ENCODE results near the gene CBLIF. TPM values are rescaled to one million over a fixed set of nuclear protein-coding genes. Genes with fewer than 3 reads are reported as not detected.

CBLIF gene
- polyA plus RNA-seq, 1 donor (not counting 4 experiments of a cell fraction or from before 2014, with no cell fraction given) = not detected

- Histone ChIP-seq H3K27me3 (ENCODE audit: control insufficient read depth, extremely low read depth, insufficient read depth, low read length) (no peaks in the 10 kb centered on the region), H3K9ac (ENCODE audit: control insufficient read depth, extremely low read depth, insufficient read depth, low read length) (no peak overlapping the region), H3K27ac (ENCODE audit: control insufficient read depth, insufficient read depth, low read length) (no peak overlapping the region), H3K9me3 (ENCODE audit: control insufficient read depth, low read depth, low read length) (no peaks in the 10 kb centered on the region), H3K36me3 (ENCODE audit: control insufficient read depth in 2 of 2, extremely low read depth in 1 of 2, insufficient read depth in 2 of 2, low read length in 2 of 2) (no peaks in the 10 kb centered on the region), H3K79me2 (ENCODE audit: control insufficient read depth, insufficient read depth, low read length) (no peaks in the 10 kb centered on the region), H3K4me1 (ENCODE audit: control insufficient read depth, extremely low read depth, insufficient read depth, low read length) (no peaks in the 10 kb centered on the region), H3K4me3 (ENCODE audit: control insufficient read depth in 2 of 3, extremely low read depth in 1 of 3, insufficient read depth in 2 of 3, low read depth in 1 of 3, low read length in 3 of 3) (no peak overlapping the region), H4K20me1 (ENCODE audit: control insufficient read depth, extremely low read depth, insufficient read depth, low read length) (no peaks in the 10 kb centered on the region), H2AFZ (ENCODE audit: control insufficient read depth, low read length) (no peak overlapping the region), H3K9me1 (ENCODE audit: control insufficient read depth, extremely low read depth, insufficient read depth, low read length) (no peaks in the 10 kb centered on the region), H3K4me2 (ENCODE audit: control insufficient read depth, extremely low read depth, insufficient read depth, low read depth, low read length) (no peak overlapping the region)
- DNase-seq (ENCODE audit: low read depth, low spot score) (no peak), FAIRE-seq (no peak)
- dilution Hi-C loops (cut with MboI; ENCODE audit: extremely low pct_ligation_motif_present, low sequenced_read_pairs) = no loop called here
- TF ChIP-seq EZH2 (IDR thresholded peaks at IDR 0.05; ENCODE audit: low read length) (no peak), CTCF (optimal IDR thresholded peaks at IDR 0.05 in 1 of 3, IDR thresholded peaks at IDR 0.05 in 1 of 3, conservative IDR thresholded peaks at IDR 0.05 in 1 of 3; ENCODE audit: extremely low read depth in 1 of 3, insufficient read depth in 2 of 3, low read length in 3 of 3) (no peak)
These were observed 30.7 kb upstream of the CBLIF start for GRCh38 chr11:59875856-59876519.

GRCh38 chr11:59872076-59872475 lies 26.8 kb upstream of the CBLIF start:
- no peaks in the 10 kb centered on the region for H3K4me1 ChIP-seq (ENCODE audit: control insufficient read depth, extremely low read depth, insufficient read depth, low read length)
- no peaks in the 10 kb centered on the region for H3K79me2 ChIP-seq (ENCODE audit: control insufficient read depth, insufficient read depth, low read length)
- H3K36me3 ChIP-seq (ENCODE audit: control insufficient read depth in 2 of 2, extremely low read depth in 1 of 2, insufficient read depth in 2 of 2, low read length in 2 of 2) = no peaks in the 10 kb centered on the region
- FAIRE-seq (no peak), DNase-seq (ENCODE audit: low read depth, low spot score) (no peak)
- no peaks in the 10 kb centered on the region for H3K9me3 ChIP-seq (ENCODE audit: control insufficient read depth, low read depth, low read length)
- no peak overlapping the region for H3K27ac ChIP-seq (ENCODE audit: control insufficient read depth, insufficient read depth, low read length)
- no peak overlapping the region for H2AFZ ChIP-seq (ENCODE audit: control insufficient read depth, low read length)
- no peak overlapping the region for H3K9ac ChIP-seq (ENCODE audit: control insufficient read depth, extremely low read depth, insufficient read depth, low read length)
- dilution Hi-C loops (cut with MboI; ENCODE audit: extremely low pct_ligation_motif_present, low sequenced_read_pairs) = no loop called here
- H3K4me2 ChIP-seq (ENCODE audit: control insufficient read depth, extremely low read depth, insufficient read depth, low read depth, low read length) = no peak overlapping the region
- no peaks in the 10 kb centered on the region for H3K9me1 ChIP-seq (ENCODE audit: control insufficient read depth, extremely low read depth, insufficient read depth, low read length)
- no peak overlapping the region for H3K4me3 ChIP-seq (ENCODE audit: control insufficient read depth in 2 of 3, extremely low read depth in 1 of 3, insufficient read depth in 2 of 3, low read depth in 1 of 3, low read length in 3 of 3)
- TF ChIP-seq CTCF (optimal IDR thresholded peaks at IDR 0.05 in 1 of 3, IDR thresholded peaks at IDR 0.05 in 1 of 3, conservative IDR thresholded peaks at IDR 0.05 in 1 of 3; ENCODE audit: extremely low read depth in 1 of 3, insufficient read depth in 2 of 3, low read length in 3 of 3) = no peak
- TF ChIP-seq EZH2 (IDR thresholded peaks at IDR 0.05; ENCODE audit: low read length) = no peak
- H3K27me3 ChIP-seq (ENCODE audit: control insufficient read depth, extremely low read depth, insufficient read depth, low read length) = no peaks in the 10 kb centered on the region
- no peaks in the 10 kb centered on the region for H4K20me1 ChIP-seq (ENCODE audit: control insufficient read depth, extremely low read depth, insufficient read depth, low read length)

Data from keratinocyte (primary cell).